RWPE1 (cell line): Measurements from ENCODE around the gene IGLL5.

ENCODE experiments used
- CTCF ChIA-PET: fragments of 350-600 bp; sonication (Branson Sonifier 250); formaldehyde crosslinking; extraction: SDS; loops from one replicate; lab custom pipeline; 2021; lab: Yijun Ruan, JAX
- POLR2A ChIA-PET: fragments of 400-600 bp; formaldehyde crosslinking; extraction: SDS; loops from one replicate; lab custom pipeline; 2020; ENCODE audit warnings: antibody characterized with exemption; ENCODE audit not compliant: low non-redundant PET; lab: Yijun Ruan, JAX
- DNase-seq: peaks from one replicate; pipeline ENCODE4 v3.0.0; 2012; ENCODE audit warnings: low spot score
- H3K27ac ChIP-seq: fragments of 450-650 bp; 2 replicates; pipeline ENCODE4 v1.5.1; 2017
- TF ChIP-seq, protein P1 (sequence below): fragments of 450-650 bp; conservative IDR thresholded peaks from 2 replicates; pipeline ENCODE4 v1.5.1; 2017; ENCODE audit warnings: low read depth, mild to moderate bottlenecking

Gene IGLL5

DNA sequence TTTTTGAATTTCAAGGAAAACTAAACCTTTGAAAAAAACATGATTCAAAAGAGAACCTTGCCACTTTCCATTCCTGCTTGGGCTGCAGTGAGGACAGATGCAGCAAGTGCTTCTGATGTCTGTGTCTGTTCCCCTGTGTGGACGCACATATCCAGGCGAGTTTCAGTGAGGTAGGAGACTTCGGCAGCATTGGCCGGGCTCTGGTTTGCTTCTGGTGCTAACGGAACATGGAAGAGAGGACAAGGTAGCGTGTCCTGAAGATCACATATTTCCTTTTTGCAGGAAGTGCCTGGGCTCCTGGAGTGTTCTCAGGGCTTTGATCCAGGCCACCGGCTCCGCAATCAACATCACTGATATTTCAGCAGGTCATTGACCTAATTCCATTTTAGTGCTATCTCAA, 33.1 kb upstream of the IGLL5 start:
- no peak for DNase-seq
- ChIA-PET POLR2A (no interaction called here), CTCF (interaction anchor here (0.6 kb wide), 1 partner anchor 573 kb away, joined by 3 read pairs; no protein-coding TSS in a partner anchor)
- H3K27ac ChIP-seq: no peak overlapping the region
- TF ChIP-seq, protein P1, sequence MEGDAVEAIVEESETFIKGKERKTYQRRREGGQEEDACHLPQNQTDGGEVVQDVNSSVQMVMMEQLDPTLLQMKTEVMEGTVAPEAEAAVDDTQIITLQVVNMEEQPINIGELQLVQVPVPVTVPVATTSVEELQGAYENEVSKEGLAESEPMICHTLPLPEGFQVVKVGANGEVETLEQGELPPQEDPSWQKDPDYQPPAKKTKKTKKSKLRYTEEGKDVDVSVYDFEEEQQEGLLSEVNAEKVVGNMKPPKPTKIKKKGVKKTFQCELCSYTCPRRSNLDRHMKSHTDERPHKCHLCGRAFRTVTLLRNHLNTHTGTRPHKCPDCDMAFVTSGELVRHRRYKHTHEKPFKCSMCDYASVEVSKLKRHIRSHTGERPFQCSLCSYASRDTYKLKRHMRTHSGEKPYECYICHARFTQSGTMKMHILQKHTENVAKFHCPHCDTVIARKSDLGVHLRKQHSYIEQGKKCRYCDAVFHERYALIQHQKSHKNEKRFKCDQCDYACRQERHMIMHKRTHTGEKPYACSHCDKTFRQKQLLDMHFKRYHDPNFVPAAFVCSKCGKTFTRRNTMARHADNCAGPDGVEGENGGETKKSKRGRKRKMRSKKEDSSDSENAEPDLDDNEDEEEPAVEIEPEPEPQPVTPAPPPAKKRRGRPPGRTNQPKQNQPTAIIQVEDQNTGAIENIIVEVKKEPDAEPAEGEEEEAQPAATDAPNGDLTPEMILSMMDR: no peak

DNA sequence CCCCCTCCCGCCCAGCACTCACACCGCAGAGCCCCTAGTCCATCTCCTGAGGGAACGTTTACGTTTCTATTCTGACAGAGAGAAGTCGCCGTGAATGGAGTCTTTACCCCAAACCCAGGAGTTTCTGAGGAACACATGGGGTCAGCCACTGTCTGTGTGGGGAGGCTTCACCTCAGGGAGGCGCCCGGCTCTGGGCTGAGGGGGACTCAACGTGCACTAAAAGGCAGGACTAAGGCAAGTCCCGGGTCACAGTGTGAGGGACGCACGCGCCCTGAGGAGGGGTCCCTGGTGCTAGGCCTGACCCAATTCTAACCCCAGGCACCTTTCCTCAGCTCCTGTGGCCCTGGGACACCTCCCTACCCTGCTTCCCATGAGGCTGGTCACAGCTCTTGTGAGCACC, 32.5 kb upstream of the IGLL5 start:
- H3K27ac ChIP-seq: no peak overlapping the region
- ChIA-PET POLR2A (no interaction called here), CTCF (interaction anchor here (0.6 to 0.8 kb wide), 2 partner anchors 102 to 573 kb away, joined by 3 read pairs; no protein-coding TSS in a partner anchor)
- TF ChIP-seq, protein P1: no peak
- no peak for DNase-seq

DNA sequence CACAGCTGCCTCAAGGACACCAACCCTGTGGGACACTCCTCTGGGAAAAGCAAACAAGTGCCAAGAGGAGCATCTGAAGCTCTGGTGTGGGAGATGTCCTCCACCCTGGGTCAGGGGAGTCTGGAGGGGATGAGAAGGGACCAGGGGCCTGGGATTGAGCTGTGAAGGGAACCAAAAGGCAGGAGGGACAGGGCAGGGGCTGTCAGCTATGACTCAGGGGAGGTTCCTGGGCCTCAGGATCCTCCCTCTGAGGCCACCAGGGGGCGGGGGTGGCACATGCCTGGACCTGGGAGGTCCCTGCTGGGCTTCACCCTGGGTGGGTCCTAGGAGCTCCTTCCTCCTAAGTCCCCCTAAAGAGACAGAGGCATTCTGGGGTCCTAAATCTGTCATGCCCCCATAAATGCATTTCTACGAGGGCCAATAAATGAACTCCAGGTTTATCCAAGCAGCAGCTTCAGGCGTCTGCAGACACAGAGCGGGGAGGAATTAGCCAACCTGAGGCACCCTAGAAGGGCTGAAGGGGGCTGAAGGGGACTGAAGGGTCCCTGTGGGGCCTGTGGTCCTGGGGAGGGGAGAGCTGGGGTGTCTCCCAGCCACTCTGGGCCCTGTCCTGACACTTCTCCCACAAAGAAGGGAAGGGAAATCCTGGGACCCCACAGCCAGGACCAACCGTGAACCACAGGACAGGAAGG, 31.9 kb upstream of the IGLL5 start:
- no peak overlapping the region for H3K27ac ChIP-seq
- ChIA-PET CTCF (interaction anchor here (0.8 kb wide), 1 partner anchor 102 kb away, joined by 3 read pairs; no protein-coding TSS in a partner anchor), POLR2A (no interaction called here)
- TF ChIP-seq, protein P1: no peak
- DNase-seq: peak; percentile 3

DNA sequence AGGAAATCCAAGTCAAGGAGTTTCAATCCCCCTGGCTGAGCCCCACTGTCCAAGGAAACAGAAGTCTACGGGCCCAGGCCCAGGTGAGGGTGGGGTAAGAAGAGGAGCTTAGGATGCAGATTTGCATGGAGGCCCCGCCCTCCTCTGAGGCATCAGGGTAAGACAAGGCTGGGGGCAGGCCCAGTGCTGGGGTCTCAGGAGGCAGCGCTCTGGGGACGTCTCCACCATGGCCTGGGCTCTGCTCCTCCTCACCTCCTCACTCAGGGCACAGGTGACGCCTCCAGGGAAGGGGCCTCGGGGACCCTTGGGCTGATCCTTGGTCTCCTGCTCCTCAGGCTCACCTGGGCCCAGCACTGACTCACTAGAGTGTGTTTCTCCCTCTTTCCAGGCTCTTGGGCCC, 31.3 kb upstream of the IGLL5 start:
- no peak for DNase-seq
- TF ChIP-seq, protein P1: no peak
- POLR2A ChIA-PET: no interaction called here
- H3K27ac ChIP-seq: no peak overlapping the region
- CTCF ChIA-PET: no interaction called here

DNA sequence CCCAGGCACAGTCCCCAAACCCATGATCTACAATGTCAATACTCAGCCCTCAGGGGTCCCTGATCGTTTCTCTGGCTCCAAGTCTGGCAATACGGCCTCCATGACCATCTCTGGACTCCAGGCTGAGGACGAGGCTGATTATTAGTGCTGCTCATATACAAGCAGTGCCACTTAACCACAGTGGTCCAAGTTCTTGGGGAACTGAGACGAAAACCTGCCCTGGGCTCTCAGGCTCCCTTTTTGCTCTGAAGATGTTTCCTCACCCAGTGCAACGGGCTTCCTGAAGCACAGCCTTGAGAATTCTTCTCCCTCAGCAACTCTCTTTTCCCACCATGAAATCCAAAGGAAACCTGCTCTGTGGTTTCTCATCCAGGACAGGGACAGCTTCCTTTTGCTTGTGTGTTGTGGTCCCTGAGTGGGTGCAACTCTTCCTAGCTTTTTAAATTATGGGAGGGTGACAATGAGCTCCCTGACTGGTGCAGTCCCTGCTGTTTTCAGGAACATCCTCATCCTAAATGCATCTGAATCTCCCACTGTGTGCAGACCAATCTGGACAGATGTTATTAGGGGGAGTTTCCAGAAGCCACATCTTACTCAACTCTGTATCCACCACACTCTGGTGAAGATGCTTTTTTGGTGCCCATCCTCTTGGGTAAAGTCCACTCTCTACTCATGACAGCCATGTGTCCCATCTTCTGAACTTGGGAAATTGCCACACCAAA, 30.6 kb upstream of the IGLL5 start:
- TF ChIP-seq, protein P1: no peak
- no peak overlapping the region for H3K27ac ChIP-seq
- ChIA-PET POLR2A (no interaction called here), CTCF (no interaction called here)
- no peak for DNase-seq

DNA sequence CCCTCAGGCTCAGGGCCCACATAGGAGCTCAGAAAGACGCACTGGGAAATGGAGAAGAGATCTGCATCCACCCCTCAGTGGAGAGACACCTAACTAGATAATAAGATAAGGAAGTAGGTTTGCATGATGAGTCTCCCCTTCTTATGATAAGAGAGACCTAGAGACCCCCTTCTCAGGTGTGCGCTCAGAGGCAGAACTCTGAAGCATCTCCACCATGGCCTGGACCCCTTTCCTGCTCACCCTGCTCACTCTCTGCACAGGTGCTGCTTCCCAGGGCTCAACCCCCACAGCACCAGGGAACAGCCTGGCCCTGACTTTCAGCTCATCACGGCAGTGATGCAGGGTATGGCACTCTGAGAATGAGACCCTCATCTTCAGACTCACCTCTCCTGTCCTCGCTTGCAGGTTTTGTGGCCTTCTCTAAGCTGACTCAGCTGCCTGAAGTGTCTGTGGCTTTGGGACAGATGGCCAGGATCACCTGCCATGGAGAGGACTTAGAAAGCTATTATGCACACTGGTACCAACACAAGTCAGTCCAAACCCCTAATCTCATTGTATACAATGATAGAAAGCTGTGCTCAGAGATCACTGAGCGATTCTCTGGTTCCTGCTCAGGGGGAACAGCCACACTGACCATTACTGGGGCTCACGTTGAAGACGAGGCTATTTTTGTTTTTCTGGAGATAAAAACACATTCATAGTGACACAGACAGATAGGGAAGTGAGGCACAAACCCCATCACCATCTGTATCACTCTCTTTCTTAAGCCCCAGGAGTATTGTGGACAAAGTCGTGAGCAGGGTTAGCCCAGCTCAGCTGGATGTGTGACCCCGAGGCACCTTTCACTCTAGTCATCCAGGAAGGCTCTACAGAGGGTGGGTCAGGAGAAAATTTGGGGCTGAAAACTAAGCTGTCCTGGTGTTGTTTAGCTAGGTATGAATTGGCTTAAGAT, 29.7 kb upstream of the IGLL5 start:
- H3K27ac ChIP-seq: no peak overlapping the region
- POLR2A ChIA-PET: no interaction called here
- CTCF ChIA-PET: no interaction called here
- DNase-seq: no peak
- TF ChIP-seq, protein P1: no peak
